GM23338 (cell line): Measurements from ENCODE around the gene MITF. TPM values are rescaled to one million over a fixed set of nuclear protein-coding genes. Genes with fewer than 3 reads are reported as not detected.

Source experiments
- ATAC-seq: fragments of 200-7000 bp; cut with Tn5 transposase; 3 replicates; pipeline ENCODE4 v1.9.1; 2020
- DNase-seq: peaks from one replicate; pipeline ENCODE4 v3.0.0-alpha.2; 2015; ENCODE audit warnings: low spot score
- H2AFZ ChIP-seq: fragments of 200-600 bp; sonication (generic); 2 replicates; pipeline ENCODE4 v1.8.0; 2016; ENCODE audit warnings: antibody characterized with exemption, mild to moderate bottlenecking, moderate library complexity
- H3F3A ChIP-seq: fragments of 200-600 bp; sonication (generic); replicated peaks from 2 replicates; pipeline ENCODE4 v1.8.0; 2017; ENCODE audit warnings: antibody characterized with exemption, mixed run types, low read depth
- H3K27ac ChIP-seq: fragments of 200-600 bp; sonication (generic); 2 replicates; pipeline ENCODE4 v1.6.1; 2016; ENCODE audit warnings: low read depth
- H3K27me3 ChIP-seq: fragments of 200-600 bp; sonication (generic); 2 replicates; pipeline ENCODE4 v1.8.0; 2016; ENCODE audit warnings: mild to moderate bottlenecking, mixed run types, moderate library complexity; ENCODE audit not compliant: insufficient read depth
- H3K36me3 ChIP-seq: fragments of 200-600 bp; sonication (generic); 2 replicates; pipeline ENCODE4 v1.8.0; 2016; ENCODE audit warnings: mild to moderate bottlenecking; ENCODE audit not compliant: insufficient read depth
- H3K4me1 ChIP-seq: fragments of 200-600 bp; sonication (generic); 2 replicates; pipeline ENCODE4 v1.8.0; 2016; ENCODE audit warnings: mild to moderate bottlenecking, moderate library complexity; ENCODE audit not compliant: insufficient read depth
- H3K4me2 ChIP-seq: fragments of 200-600 bp; sonication (generic); 2 replicates; pipeline ENCODE4 v1.7.1; 2017; ENCODE audit warnings: mixed run types
- H3K4me3 ChIP-seq: fragments of 200-600 bp; sonication (generic); 2 replicates; pipeline ENCODE4 v1.6.1; 2016; ENCODE audit warnings: mixed run types
- H3K79me2 ChIP-seq: fragments of 200-600 bp; sonication (generic); replicated peaks from 2 replicates; pipeline ENCODE4 v1.8.0; 2017; ENCODE audit warnings: mild to moderate bottlenecking; ENCODE audit not compliant: insufficient read depth
- H3K9me2 ChIP-seq: fragments of 200-600 bp; sonication (generic); 2 replicates; pipeline ENCODE4 v1.8.0; 2017; ENCODE audit not compliant: insufficient read depth
- H4K20me1 ChIP-seq: fragments of 200-600 bp; sonication (generic); replicated peaks from 2 replicates; pipeline ENCODE4 v1.8.0; 2017; ENCODE audit warnings: mild to moderate bottlenecking; ENCODE audit not compliant: insufficient read depth
- H3K27ac Mint-ChIP-seq: 2 replicates; pipeline ENCODE4 v1.8.0; 2020; ENCODE audit warnings: inconsistent platforms, mild to moderate bottlenecking, moderate library complexity, mixed read lengths
- H3K27me3 Mint-ChIP-seq: 3 replicates; pipeline ENCODE4 v1.8.0; 2022; ENCODE audit warnings: low read depth, mild to moderate bottlenecking, moderate library complexity, mixed read lengths, inconsistent platforms; ENCODE audit not compliant: insufficient read depth, poor library complexity
- H3K36me3 Mint-ChIP-seq: 3 replicates; pipeline ENCODE4 v1.8.0; 2021; ENCODE audit warnings: low read depth, mild to moderate bottlenecking, inconsistent platforms, moderate library complexity, mixed read lengths
- H3K4me1 Mint-ChIP-seq: 3 replicates; pipeline ENCODE4 v1.8.0; 2020; ENCODE audit warnings: mild to moderate bottlenecking, inconsistent platforms, mixed read lengths
- H3K4me3 Mint-ChIP-seq: 3 replicates; pipeline ENCODE4 v1.8.0; 2021; ENCODE audit warnings: moderate library complexity, mild to moderate bottlenecking, inconsistent platforms, mixed read lengths
- H3K9me3 Mint-ChIP-seq: 3 replicates; pipeline ENCODE4 v1.8.0; 2020; ENCODE audit warnings: moderate library complexity, mild to moderate bottlenecking, inconsistent platforms, mixed read lengths
- CREB1 ChIP-seq: fragments of 250-450 bp; sonication (Bioruptor Pico); IDR thresholded peaks from 2 replicates; pipeline ENCODE4 v1.5.0; 2020; ENCODE audit warnings: low read depth, mild to moderate bottlenecking, moderate library complexity
- CTCF ChIP-seq, 2 experiments: fragments of 200-600 bp in 1 of 2; sonication (generic) in 1 of 2; conservative IDR thresholded peaks; 2 replicates each; pipeline versions ENCODE4 v1.5.1 to v1.6.1; 2016 to 2017; ENCODE audit warnings: antibody characterized with exemption in 2 of 2, low read depth in 2 of 2, mild to moderate bottlenecking in 2 of 2, moderate library complexity in 1 of 2
- ETS1 ChIP-seq: IDR thresholded peaks from 2 replicates; pipeline ENCODE4 v1.6.1; 2016; ENCODE audit warnings: antibody characterized with exemption
- EZH2 ChIP-seq: fragments of 200-600 bp; sonication (generic); IDR thresholded peaks from one replicate; pipeline ENCODE4 v1.8.0; 2017; ENCODE audit warnings: antibody characterized with exemption, mild to moderate bottlenecking, low read depth; ENCODE audit not compliant: unreplicated experiment
- EZH2phosphoT487 ChIP-seq: fragments of 200-600 bp; sonication (generic); IDR thresholded peaks from one replicate; pipeline ENCODE4 v1.8.1; 2018; ENCODE audit warnings: antibody characterized with exemption; ENCODE audit not compliant: unreplicated experiment
- JUNB ChIP-seq: IDR thresholded peaks from one replicate; pipeline ENCODE4 v1.6.1; 2016; ENCODE audit warnings: antibody characterized with exemption; ENCODE audit not compliant: unreplicated experiment
- REST ChIP-seq: IDR thresholded peaks from one replicate; pipeline ENCODE4 v1.6.1; 2018; ENCODE audit warnings: antibody characterized with exemption; ENCODE audit not compliant: unreplicated experiment
- STAT1 ChIP-seq: IDR thresholded peaks from one replicate; pipeline ENCODE4 v1.6.1; 2016; ENCODE audit warnings: antibody characterized with exemption; ENCODE audit not compliant: unreplicated experiment
- ZNF331 ChIP-seq: fragments of 250-450 bp; sonication (Bioruptor Pico); IDR thresholded peaks from 2 replicates; pipeline ENCODE4 v1.5.0; 2020; ENCODE audit warnings: low read depth, mild to moderate bottlenecking, moderate library complexity
- ZNF462 ChIP-seq: fragments of 250-450 bp; sonication (Bioruptor Pico); IDR thresholded peaks from 2 replicates; pipeline ENCODE4 v1.5.0; 2020; ENCODE audit warnings: mild to moderate bottlenecking, moderate library complexity
- polyA plus RNA-seq: library from polyadenylated mRNA; unstranded; fragments of >200 nt; fragmentation: Nextera tagmentation; extraction: Ambion mirVana; gene quantifications from 2 replicates; pipeline ENCODE4 v1.2.1, GENCODE V29; 2016
- total RNA-seq: library from RNA; depleted of rRNA; stranded (reverse); fragments of >200 nt; shearing (Covaris generic); gene quantifications from 2 replicates; pipeline ENCODE4 v1.2.3, GENCODE V29; 2014

MITF gene
- total and polyA plus RNA-seq, 2 experiments from 2014 or later: 1.9 to 2.4 TPM

GRCh38 chr3:69938061-69938460 is 198.8 kb downstream of the MITF start:
- Histone ChIP-seq H3K27ac (no peak overlapping the region), H3K9me2 (no peaks in the 10 kb centered on the region; the same call in 1 of the 2 replicates), H3K79me2 (no peaks in the 10 kb centered on the region), H3F3A (no peaks in the 10 kb centered on the region), H3K4me1 (no peaks in the 10 kb centered on the region), H4K20me1 (peaks cover 3% of the 10 kb centered on the region; the same call in 1 of the 2 replicates), H2AFZ (peak overlapping the region; percentile 41; the same call in 1 of the 2 replicates), H3K4me3 (no peak overlapping the region), H3K4me2 (no peak overlapping the region), H3K27me3 (no peaks in the 10 kb centered on the region), H3K36me3 (no peaks in the 10 kb centered on the region)
- no peak for ATAC-seq
- no peak for DNase-seq
- H3K9me3 Mint-ChIP-seq: no peaks in the 10 kb centered on the region
- H3K27me3 Mint-ChIP-seq: no peaks in the 10 kb centered on the region
- no peaks in the 10 kb centered on the region for H3K36me3 Mint-ChIP-seq
- TF ChIP-seq JUNB (no peak), CREB1 (CRISPR knock-in tag) (no peak), ZNF462 (CRISPR knock-in tag) (no peak), STAT1 (no peak), EZH2 (no peak), CTCF (conservative IDR thresholded peaks at IDR 0.05; ENCODE audit: low read depth in 2 of 2) (no peak), REST (no peak), ZNF331 (CRISPR knock-in tag) (no peak), EZH2phosphoT487 (no peak), ETS1 (no peak)
- H3K4me3 Mint-ChIP-seq: no peak overlapping the region
- H3K4me1 Mint-ChIP-seq: peaks cover 3% of the 10 kb centered on the region; the same call in 2 of the 3 replicates
- H3K27ac Mint-ChIP-seq: no peak overlapping the region
